Measurements from ENCODE around the gene MBD3L3. TPM values are rescaled to one million over a fixed set of nuclear protein-coding genes. Genes with fewer than 3 reads are reported as not detected.
"Not testable (repeated sequence)": the region's sequence is repeated elsewhere in the genome, so short reads cannot be mapped to it uniquely, and the experiment has no call there.

Gene MBD3L3
- total RNA-seq, 1 donor from 2014 or later: not detected

- ATAC-seq (no peak), DNase-seq (no peak)
- H3K4me3 ChIP-seq: no peak overlapping the region
- TF ChIP-seq CTCF (IDR thresholded peaks at IDR 0.05): no peak
- intact Hi-C loops (cut with DNase I): no loop called here
- H3K9me3 ChIP-seq: no peaks in the 10 kb centered on the region
- peaks cover 15% of the 10 kb centered on the region for H3K4me1 ChIP-seq
- H3K27me3 ChIP-seq (ENCODE audit: low read depth): no peaks in the 10 kb centered on the region
- peaks cover 29% of the 10 kb centered on the region for H3K36me3 ChIP-seq
- no peak overlapping the region for H3K27ac ChIP-seq
Observed at GRCh38 chr19:7068599-7068998, 10.1 kb upstream of the MBD3L3 start.

DNA sequence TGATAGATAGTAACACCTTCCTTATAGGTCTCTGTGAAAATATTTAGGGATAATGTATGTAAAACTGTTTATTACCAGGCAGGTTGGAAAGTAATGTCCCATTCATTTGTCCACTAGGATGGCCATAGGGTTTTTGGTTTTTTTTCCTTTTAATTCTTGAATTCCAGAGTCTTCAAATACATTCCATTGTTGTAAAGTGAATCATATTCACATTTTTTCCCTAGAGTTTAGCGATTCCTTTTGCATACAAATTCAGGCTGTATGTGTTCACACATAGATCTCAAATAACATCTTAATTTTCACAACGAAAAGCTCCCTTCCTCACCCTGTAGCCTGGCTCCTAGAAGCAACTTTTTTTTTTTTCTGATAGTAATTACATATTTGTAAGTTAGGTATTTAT, 9.2 kb upstream of the MBD3L3 start:
- H3K4me1 ChIP-seq: peaks cover 15% of the 10 kb centered on the region
- H3K36me3 ChIP-seq: peaks cover 20% of the 10 kb centered on the region
- no peak for TF ChIP-seq CTCF (IDR thresholded peaks at IDR 0.05)
- ATAC-seq: no peak
- intact Hi-C loops (cut with DNase I): no loop called here
- no peaks in the 10 kb centered on the region for H3K27me3 ChIP-seq (ENCODE audit: low read depth)
- no peak overlapping the region for H3K4me3 ChIP-seq
- DNase-seq: no peak
- H3K9me3 ChIP-seq: no peaks in the 10 kb centered on the region
- H3K27ac ChIP-seq: no peak overlapping the region

DNA sequence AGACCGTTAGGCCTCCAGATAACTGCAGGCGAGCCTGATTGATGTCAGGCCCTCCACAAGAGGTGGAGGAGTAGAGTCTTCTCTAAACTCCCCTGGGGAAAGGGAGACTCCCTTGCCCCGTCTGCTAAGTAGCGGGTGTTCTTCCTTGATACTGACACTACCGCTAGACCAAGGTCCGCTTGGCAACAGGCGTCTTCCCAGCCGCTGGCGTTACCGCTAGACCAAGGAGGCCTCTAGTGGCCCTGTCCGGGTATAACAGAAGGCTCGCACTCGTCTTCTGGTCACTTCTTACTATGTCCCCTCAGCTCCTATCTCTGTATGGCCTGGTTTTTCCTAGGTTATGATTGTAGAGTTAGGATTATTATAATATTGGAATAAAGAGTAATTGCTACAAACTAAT, 8.6 kb upstream of the MBD3L3 start:
- H3K27ac ChIP-seq; H3K4me3 ChIP-seq; DNase-seq; ATAC-seq; H3K9me3 ChIP-seq; intact Hi-C loops (cut with DNase I); H3K27me3 ChIP-seq (ENCODE audit: low read depth): not testable (repeated sequence)
- H3K4me1 ChIP-seq: peaks cover 15% of the 10 kb centered on the region
- peaks cover 14% of the 10 kb centered on the region for H3K36me3 ChIP-seq

DNA sequence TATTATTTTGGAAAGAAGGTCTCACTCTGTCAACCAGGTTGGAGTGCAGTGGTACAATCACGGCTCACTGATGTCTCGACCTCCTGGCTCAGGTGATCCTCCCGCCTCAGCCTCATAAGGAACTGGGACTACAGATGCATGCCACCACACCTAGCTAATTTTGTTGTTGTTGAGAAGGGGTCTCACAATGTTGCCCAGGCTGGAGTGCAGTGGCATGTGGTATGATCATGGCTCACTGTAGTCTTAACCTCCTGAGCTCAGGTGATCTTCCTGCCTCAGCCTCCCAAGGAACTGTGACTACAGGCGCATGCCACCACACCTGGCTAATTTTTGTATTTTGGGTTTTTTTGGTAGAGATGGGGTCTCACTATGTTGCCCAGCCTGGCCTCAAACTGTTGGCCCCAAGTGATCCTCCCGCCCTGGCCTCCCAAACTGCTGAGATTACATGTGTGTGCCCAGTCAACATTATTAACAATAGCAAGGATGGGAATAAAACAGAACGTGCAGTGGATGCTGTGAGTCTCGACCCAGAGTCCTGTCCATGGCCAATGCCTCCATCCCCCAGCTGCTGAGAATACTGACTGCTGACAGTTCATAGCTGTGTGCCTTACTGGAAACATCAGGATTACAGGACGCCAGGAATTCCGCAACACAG, 5.4 kb upstream of the MBD3L3 start:
- Histone ChIP-seq H3K27ac (no peak overlapping the region), H3K36me3 (no peaks in the 10 kb centered on the region), H3K4me1 (no peaks in the 10 kb centered on the region), H3K27me3 (ENCODE audit: low read depth) (no peaks in the 10 kb centered on the region), H3K9me3 (no peaks in the 10 kb centered on the region), H3K4me3 (no peak overlapping the region)
- intact Hi-C loops (cut with DNase I): no loop called here
- ATAC-seq (no peak), DNase-seq (no peak)
- TF ChIP-seq CTCF (IDR thresholded peaks at IDR 0.05): no peak

- Histone ChIP-seq H3K27me3 (ENCODE audit: low read depth) (no peaks in the 10 kb centered on the region), H3K4me3 (no peak overlapping the region), H3K36me3 (no peaks in the 10 kb centered on the region), H3K9me3 (no peaks in the 10 kb centered on the region), H3K4me1 (no peaks in the 10 kb centered on the region), H3K27ac (no peak overlapping the region)
- ATAC-seq (no peak), DNase-seq (no peak)
- TF ChIP-seq CTCF (IDR thresholded peaks at IDR 0.05): no peak
- intact Hi-C loops (cut with DNase I): no loop called here
Observed at GRCh38 chr19:7063339-7063738, 4.9 kb upstream of the MBD3L3 start.

DNA sequence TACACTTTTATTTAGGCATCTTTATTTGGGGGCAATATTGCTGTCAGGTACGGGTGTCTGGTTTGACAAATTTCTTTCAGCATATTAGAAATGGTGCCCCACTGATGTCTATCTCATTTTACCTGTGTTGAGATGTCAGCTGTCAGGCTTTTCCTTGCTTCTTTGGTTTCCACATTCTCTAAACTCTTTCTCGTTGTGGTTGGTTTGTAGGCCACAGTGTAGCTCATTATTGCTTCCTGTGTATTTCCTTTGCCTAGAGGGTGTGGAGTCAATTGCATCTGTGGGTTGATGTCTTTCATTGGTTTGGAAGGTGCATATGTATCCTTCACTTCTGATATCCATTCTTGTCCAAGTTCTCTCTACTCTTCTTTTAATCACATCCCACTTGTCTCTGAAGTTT, 1.5 kb upstream of the MBD3L3 start:
- DNase-seq; H3K4me3 ChIP-seq; H3K27ac ChIP-seq; H3K4me1 ChIP-seq; H3K36me3 ChIP-seq; intact Hi-C loops (cut with DNase I); ATAC-seq; H3K27me3 ChIP-seq (ENCODE audit: low read depth); H3K9me3 ChIP-seq: not testable (repeated sequence)

DNA sequence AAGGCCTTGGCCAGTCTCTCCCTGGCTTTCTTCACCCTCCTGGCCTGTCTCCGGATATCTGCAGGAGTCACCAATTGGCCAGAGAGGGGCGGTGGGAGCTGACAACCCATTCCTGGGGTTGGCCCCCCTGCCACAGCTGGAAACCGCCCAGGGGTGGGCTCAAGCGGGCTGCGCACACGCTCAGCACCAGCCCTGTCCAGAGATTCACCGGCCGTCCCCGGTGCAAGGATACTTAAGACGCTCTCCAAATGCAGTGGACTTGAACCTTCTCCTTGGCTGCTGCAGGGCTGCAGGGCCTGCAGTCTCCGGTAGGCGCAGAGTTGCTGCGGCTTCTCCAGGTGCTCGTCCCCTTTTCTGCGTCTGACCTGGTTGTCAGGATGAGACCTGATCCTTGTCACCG, 2.1 kb downstream of the MBD3L3 start:
- ATAC-seq; H3K36me3 ChIP-seq; H3K27me3 ChIP-seq (ENCODE audit: low read depth); H3K4me3 ChIP-seq; DNase-seq; intact Hi-C loops (cut with DNase I); H3K4me1 ChIP-seq; H3K9me3 ChIP-seq; H3K27ac ChIP-seq: not testable (repeated sequence)

DNA sequence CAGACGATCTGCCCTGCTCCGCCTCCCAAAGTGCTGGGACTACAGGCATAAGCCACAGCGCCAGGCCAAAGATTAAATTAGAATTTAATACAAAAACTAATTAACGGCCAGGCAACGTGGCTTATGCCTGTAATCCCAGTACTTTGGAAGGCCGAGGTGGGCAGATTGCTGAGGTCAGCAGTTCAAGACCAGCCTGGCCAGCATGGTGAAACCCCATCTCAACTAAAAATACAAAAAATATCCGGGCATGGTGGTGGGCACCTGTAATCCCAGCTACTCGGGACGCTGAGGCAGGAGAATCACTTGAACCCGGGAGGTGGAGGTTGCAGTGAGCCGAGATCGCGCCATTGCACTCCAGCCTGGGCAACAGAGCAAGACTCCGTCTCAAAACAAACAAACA, 2.8 kb downstream of the MBD3L3 start:
- not testable (repeated sequence) for H3K27ac ChIP-seq, H3K36me3 ChIP-seq, H3K4me1 ChIP-seq

DNA sequence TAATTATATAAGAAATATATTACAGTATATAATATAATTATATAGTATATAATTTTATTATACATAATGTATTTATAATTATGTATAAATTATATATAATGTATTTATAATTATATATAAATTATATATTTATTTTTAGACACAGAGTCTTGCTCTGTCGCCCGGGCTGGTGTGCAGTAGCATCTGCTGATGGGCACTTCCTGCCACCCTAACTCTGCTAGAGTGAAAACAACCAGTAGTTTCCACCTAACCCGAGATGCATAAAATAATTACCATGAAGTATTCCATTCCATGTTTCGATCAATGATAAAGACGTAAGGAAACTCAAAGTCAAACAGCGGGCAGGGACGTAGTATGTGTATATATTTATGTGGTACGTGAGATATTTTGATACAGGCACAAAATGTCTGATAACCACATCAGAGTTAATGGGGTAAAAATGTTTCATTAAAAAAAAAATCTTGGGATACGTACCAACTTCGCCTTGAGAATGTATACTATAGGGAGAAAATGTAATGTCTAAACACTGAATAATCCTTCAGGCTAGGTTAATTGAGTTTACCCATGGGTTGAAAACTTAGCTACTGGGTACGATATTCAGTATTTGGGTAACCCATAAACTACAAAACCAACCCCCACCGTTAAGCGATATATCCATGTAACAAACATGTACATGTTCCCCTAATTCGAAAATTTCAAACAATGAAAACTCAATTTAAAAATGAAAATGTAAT, 3.7 kb downstream of the MBD3L3 start:
- not testable (repeated sequence) for ATAC-seq, DNase-seq, H3K27ac ChIP-seq

More for the DNA sequence above, 2.8 kb downstream of the MBD3L3 start:
- intact Hi-C loops (cut with DNase I); DNase-seq; H3K9me3 ChIP-seq; ATAC-seq; H3K4me3 ChIP-seq; H3K27me3 ChIP-seq (ENCODE audit: low read depth): not testable (repeated sequence)

GRCh38 chr19:7052896-7053295, 5.6 kb downstream of the MBD3L3 start:
- H3K4me1 ChIP-seq; ATAC-seq; intact Hi-C loops (cut with DNase I); H3K27me3 ChIP-seq (ENCODE audit: low read depth); H3K27ac ChIP-seq; DNase-seq; H3K4me3 ChIP-seq; H3K36me3 ChIP-seq; H3K9me3 ChIP-seq: not testable (repeated sequence)

More for the DNA sequence above, 3.7 kb downstream of the MBD3L3 start:
- H3K36me3 ChIP-seq; H3K9me3 ChIP-seq; H3K27me3 ChIP-seq (ENCODE audit: low read depth); intact Hi-C loops (cut with DNase I); H3K4me1 ChIP-seq; H3K4me3 ChIP-seq: not testable (repeated sequence)
